GM13976 (cell line): ENCODE results near the gene RPL12.

Source experiments
- DNase-seq: peaks from one replicate; pipeline ENCODE4 v3.0.0; 2012; ENCODE audit warnings: low spot score
- in situ Hi-C: fragments of 300-500 bp; cut with MboI; formaldehyde crosslinking; loops from one replicate; pipeline ENCODE4 v1.12.0; 2022; ENCODE audit warnings: low sequenced_read_pairs, mixed read lengths, inconsistent platforms; ENCODE audit not compliant: unreplicated experiment
- TF ChIP-seq, protein P1 (sequence below): IDR thresholded peaks from 2 replicates; pipeline ENCODE4 v1.5.1; 2012; ENCODE audit warnings: borderline replicate concordance, mild to moderate bottlenecking; ENCODE audit not compliant: insufficient read depth; ENCODE audit errors: extremely low read depth, missing control alignments, control extremely low read depth

RPL12 gene

GRCh38 chr9:127489471-127490115 lies 38.4 kb upstream of the RPL12 start:
- no peak for DNase-seq
- in situ Hi-C loops, result no loop called here
- TF ChIP-seq, protein P1, sequence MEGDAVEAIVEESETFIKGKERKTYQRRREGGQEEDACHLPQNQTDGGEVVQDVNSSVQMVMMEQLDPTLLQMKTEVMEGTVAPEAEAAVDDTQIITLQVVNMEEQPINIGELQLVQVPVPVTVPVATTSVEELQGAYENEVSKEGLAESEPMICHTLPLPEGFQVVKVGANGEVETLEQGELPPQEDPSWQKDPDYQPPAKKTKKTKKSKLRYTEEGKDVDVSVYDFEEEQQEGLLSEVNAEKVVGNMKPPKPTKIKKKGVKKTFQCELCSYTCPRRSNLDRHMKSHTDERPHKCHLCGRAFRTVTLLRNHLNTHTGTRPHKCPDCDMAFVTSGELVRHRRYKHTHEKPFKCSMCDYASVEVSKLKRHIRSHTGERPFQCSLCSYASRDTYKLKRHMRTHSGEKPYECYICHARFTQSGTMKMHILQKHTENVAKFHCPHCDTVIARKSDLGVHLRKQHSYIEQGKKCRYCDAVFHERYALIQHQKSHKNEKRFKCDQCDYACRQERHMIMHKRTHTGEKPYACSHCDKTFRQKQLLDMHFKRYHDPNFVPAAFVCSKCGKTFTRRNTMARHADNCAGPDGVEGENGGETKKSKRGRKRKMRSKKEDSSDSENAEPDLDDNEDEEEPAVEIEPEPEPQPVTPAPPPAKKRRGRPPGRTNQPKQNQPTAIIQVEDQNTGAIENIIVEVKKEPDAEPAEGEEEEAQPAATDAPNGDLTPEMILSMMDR, result no peak

DNA sequence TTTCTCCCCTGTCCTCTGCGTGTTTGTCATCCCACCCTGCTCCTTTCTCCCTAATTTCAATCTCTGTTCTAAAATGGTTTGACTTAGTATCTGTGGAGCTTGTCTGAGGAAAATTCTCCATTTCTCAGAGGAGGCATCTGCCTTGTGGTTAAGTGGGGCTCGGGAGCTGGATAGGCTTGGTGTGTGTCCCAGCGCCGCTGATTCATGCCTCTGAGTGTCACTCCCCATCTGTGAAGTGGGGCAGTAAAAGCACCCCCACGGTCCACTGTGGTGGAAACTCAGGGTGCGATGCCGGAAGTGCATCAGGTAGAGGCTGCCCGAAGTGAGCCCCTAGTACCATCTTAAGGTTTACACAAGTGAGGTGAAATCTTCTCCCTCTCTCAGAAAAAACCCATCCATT lies 37.7 kb upstream of the RPL12 start:
- TF ChIP-seq, protein P1, result no peak
- DNase-seq, result no peak
- in situ Hi-C loops, result no loop called here

DNA sequence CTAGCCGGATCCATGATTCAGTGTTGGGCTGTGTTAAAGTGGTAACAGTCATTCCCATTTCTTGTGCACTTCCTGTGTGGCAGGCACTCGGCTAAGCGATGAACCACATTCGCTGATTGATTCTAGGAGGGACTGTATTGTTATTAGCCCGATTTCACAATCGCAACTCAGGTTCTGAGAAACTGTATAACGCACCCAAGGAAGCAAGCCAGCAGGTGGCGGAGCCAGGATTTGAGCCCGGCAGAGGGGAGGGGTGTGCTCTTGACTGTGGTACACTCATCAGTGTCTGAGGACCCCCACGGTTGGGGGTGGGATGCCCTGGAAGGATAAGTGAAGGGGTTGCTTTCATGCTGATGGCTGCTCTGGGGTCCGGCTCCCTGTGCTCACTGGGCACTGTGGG lies 34.8 kb upstream of the RPL12 start:
- in situ Hi-C loops, result no loop called here
- DNase-seq, result no peak
- TF ChIP-seq, protein P1, result no peak

DNA sequence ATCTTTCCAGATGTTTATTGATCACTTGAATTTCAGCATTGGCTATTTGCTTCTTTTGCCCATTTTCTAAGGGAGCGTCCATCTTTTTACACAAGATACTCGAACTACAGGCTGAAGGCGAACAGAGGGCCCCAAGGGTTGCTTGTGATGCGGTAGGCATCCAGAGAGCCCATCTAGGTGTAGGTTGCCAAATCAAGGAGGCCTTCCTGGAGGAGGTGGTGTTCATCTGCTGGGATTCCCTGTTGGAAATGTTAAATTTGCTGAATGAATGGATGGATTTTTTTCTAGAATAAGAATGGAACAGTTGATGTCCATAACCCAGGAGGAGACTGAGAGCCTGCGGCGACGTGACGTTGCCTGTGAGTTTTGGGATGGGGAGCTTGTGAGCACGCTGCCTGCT lies 31.5 kb upstream of the RPL12 start:
- in situ Hi-C loops, result no loop called here
- DNase-seq, result no peak
- TF ChIP-seq, protein P1, result no peak

DNA sequence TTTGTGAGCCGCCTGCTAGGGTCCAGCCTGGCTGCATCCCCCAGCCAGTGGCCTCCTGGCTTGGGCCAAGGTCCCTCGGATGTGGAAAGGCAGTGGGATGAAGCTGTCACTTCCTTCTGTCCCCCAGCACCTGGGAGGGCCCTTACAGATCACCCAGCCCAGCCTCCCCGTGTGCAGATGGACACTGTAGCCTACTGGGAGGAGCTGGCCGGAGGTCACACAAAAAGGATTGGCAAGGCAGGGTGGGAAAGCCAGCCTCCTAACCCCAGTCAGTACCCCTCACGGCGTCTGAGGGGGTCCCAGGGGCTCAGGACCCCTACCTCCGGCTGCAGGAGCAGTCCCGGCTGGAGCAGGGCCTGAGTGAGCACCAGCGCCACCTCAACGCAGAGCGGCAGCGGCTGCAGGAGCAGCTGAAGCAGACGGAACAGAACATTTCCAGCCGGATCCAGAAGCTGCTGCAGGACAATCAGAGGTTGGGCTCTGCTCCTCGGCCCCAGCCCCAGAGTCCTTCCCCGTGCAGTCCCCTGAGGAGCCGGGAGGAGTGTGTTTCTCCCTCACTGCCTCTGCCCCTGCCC lies 28.4 kb upstream of the RPL12 start:
- TF ChIP-seq, protein P1, result no peak
- in situ Hi-C loops, result no loop called here

GRCh38 chr9:127474592-127474991 lies 23.4 kb upstream of the RPL12 start:
- in situ Hi-C loops, result no loop called here
- DNase-seq, result no peak
- TF ChIP-seq, protein P1, result no peak

More for the DNA sequence above, 28.4 kb upstream of the RPL12 start:
- DNase-seq, result no peak
